IMR-90 (cell line): ENCODE measurements around the gene XPR1. TPM values are rescaled to one million over a fixed set of nuclear protein-coding genes. Genes with fewer than 3 reads are reported as not detected.
A peak's percentile ranks its signal among the peaks of the same experiment; 100 is the strongest.

Source experiments
- ATAC-seq: fragments of 200-7000 bp; cut with Tn5 transposase; 2 replicates; pipeline ENCODE4 v1.9.1; 2020; ENCODE audit warnings: low read depth, mild to moderate bottlenecking, moderate library complexity
- BruUV-seq: library from RNA; stranded (reverse); fragments of 400-500 nt; replicated peaks from 2 replicates; lab custom pipeline; 2021; lab: Mats Ljungman, UMichigan
- CTCF ChIA-PET: fragments of 300-600 bp; formaldehyde crosslinking; extraction: SDS; loops from one replicate; lab custom pipeline; 2021; ENCODE audit warnings: antibody characterized with exemption; lab: Yijun Ruan, JAX
- POLR2A ChIA-PET: fragments of 300-600 bp; sonication (Branson Sonifier 250); formaldehyde crosslinking; loops from one replicate; lab custom pipeline; 2022; ENCODE audit warnings: antibody characterized with exemption; ENCODE audit not compliant: unreplicated experiment; lab: Charles Lee
- DNase-seq: peaks from one replicate; pipeline ENCODE4 v3.0.0; 2013
- H2AFZ ChIP-seq: replicated peaks from 2 replicates; pipeline ENCODE3; 2013; ENCODE audit warnings: low read length, mild to moderate bottlenecking; ENCODE audit not compliant: poor library complexity
- H2AK5ac ChIP-seq: 2 replicates; pipeline ENCODE4 v1.6.1; 2013; ENCODE audit warnings: low read depth, low read length, inconsistent platforms
- H2AK9ac ChIP-seq: replicated peaks from 2 replicates; pipeline ENCODE3; 2013; ENCODE audit warnings: mild to moderate bottlenecking, low read depth, low read length, moderate library complexity; ENCODE audit not compliant: poor library complexity
- H2BK120ac ChIP-seq: 2 replicates; pipeline ENCODE4 v1.6.1; 2013; ENCODE audit warnings: low read depth, low read length, inconsistent platforms
- H2BK15ac ChIP-seq: 3 replicates; pipeline ENCODE4 v1.6.1; 2013; ENCODE audit warnings: low read depth, low read length, inconsistent platforms
- H2BK20ac ChIP-seq: 2 replicates; pipeline ENCODE4 v1.6.1; 2013; ENCODE audit warnings: low read depth, mild to moderate bottlenecking, inconsistent platforms, low read length, moderate library complexity
- H2BK5ac ChIP-seq: 2 replicates; pipeline ENCODE4 v1.6.1; 2013; ENCODE audit warnings: mild to moderate bottlenecking, low read depth, low read length, inconsistent platforms; ENCODE audit not compliant: poor library complexity, severe bottlenecking
- H3K14ac ChIP-seq: replicated peaks from 2 replicates; pipeline ENCODE4 v1.6.1; 2013; ENCODE audit warnings: low read depth, low read length, inconsistent platforms
- H3K18ac ChIP-seq: 2 replicates; pipeline ENCODE4 v1.6.1; 2013; ENCODE audit warnings: low read depth, low read length, control low read depth
- H3K23ac ChIP-seq: 2 replicates; pipeline ENCODE4 v1.6.1; 2013; ENCODE audit warnings: low read depth, low read length, inconsistent platforms
- H3K27ac ChIP-seq: 2 replicates; pipeline ENCODE4 v1.5.1; 2013; ENCODE audit warnings: mild to moderate bottlenecking, control low read depth, low read length; ENCODE audit not compliant: insufficient read depth
- H3K27me3 ChIP-seq: 2 replicates; pipeline ENCODE4 v1.6.1; 2013; ENCODE audit warnings: low read length; ENCODE audit not compliant: control insufficient read depth, insufficient read depth
- H3K36me3 ChIP-seq: 2 replicates; pipeline ENCODE4 v1.6.1; 2013; ENCODE audit warnings: low read length, mixed read lengths; ENCODE audit not compliant: control insufficient read depth, insufficient read depth
- H3K4ac ChIP-seq: 2 replicates; pipeline ENCODE4 v1.6.1; 2013; ENCODE audit warnings: low read depth, low read length, inconsistent platforms
- H3K4me1 ChIP-seq: 2 replicates; pipeline ENCODE4 v1.6.1; 2013; ENCODE audit warnings: low read length, mixed read lengths; ENCODE audit not compliant: control insufficient read depth, insufficient read depth
- H3K4me2 ChIP-seq: 2 replicates; pipeline ENCODE4 v1.6.1; 2013; ENCODE audit warnings: low read depth, mild to moderate bottlenecking, control low read depth, low read length, moderate library complexity
- H3K4me3 ChIP-seq: 2 replicates; pipeline ENCODE4 v1.5.1; 2013; ENCODE audit warnings: low read depth, mild to moderate bottlenecking, control low read depth, low read length, moderate library complexity; ENCODE audit not compliant: insufficient read depth
- H3K56ac ChIP-seq: 2 replicates; pipeline ENCODE4 v1.6.1; 2013; ENCODE audit warnings: low read length, inconsistent platforms; ENCODE audit not compliant: insufficient read depth; ENCODE audit errors: extremely low read depth
- H3K79me1 ChIP-seq, 2 experiments: 2 replicates each; pipeline ENCODE4 v1.6.1; 2013; ENCODE audit warnings: low read length in 2 of 2, inconsistent platforms in 1 of 2, low read depth in 1 of 2
- H3K9ac ChIP-seq: 2 replicates; pipeline ENCODE4 v1.6.1; 2013; ENCODE audit warnings: low read depth, low read length, control low read depth
- H3K9me1 ChIP-seq: 2 replicates; pipeline ENCODE4 v1.6.1; 2013; ENCODE audit warnings: low read length, inconsistent platforms; ENCODE audit not compliant: insufficient read depth
- H3K9me3 ChIP-seq: 2 replicates; pipeline ENCODE4 v1.6.1; 2013; ENCODE audit warnings: low read length; ENCODE audit not compliant: control insufficient read depth, insufficient read depth
- H4K20me1 ChIP-seq: 2 replicates; pipeline ENCODE4 v1.6.1; 2013; ENCODE audit warnings: low read length, inconsistent platforms; ENCODE audit not compliant: insufficient read depth
- H4K5ac ChIP-seq: 2 replicates; pipeline ENCODE4 v1.6.1; 2013; ENCODE audit warnings: mild to moderate bottlenecking, low read depth, low read length, control low read depth
- H4K8ac ChIP-seq, 2 experiments: 2 replicates each; pipeline ENCODE4 v1.6.1; 2013; ENCODE audit warnings: low read depth in 2 of 2, low read length in 2 of 2, control low read depth in 1 of 2, inconsistent platforms in 1 of 2
- H4K91ac ChIP-seq: 2 replicates; pipeline ENCODE4 v1.6.1; 2013; ENCODE audit warnings: low read depth, low read length, inconsistent platforms; ENCODE audit not compliant: insufficient read depth
- BHLHE40 ChIP-seq: fragments of 150-350 bp; IDR thresholded peaks from 2 replicates; pipeline ENCODE4 v1.6.1; 2016; ENCODE audit warnings: mild to moderate bottlenecking, low read depth, low read length
- CEBPB ChIP-seq: IDR thresholded peaks from 2 replicates; pipeline ENCODE4 v1.6.1; 2012; ENCODE audit warnings: low read depth, low read length, improper control_type of control experiment
- CHD1 ChIP-seq: IDR thresholded peaks from 2 replicates; pipeline ENCODE4 v1.6.1; 2012; ENCODE audit warnings: low read depth, low read length, improper control_type of control experiment
- FOS ChIP-seq: fragments of 150-350 bp; IDR thresholded peaks from 2 replicates; pipeline ENCODE4 v1.6.1; 2016; ENCODE audit warnings: low read depth, low read length
- MAFK ChIP-seq: IDR thresholded peaks from 2 replicates; pipeline ENCODE4 v1.6.1; 2012; ENCODE audit warnings: low read depth, low read length, improper control_type of control experiment
- MAZ ChIP-seq: IDR thresholded peaks from 2 replicates; pipeline ENCODE4 v1.6.1; 2012; ENCODE audit warnings: low read depth, mild to moderate bottlenecking, low read length, improper control_type of control experiment, moderate library complexity, borderline replicate concordance
- MXI1 ChIP-seq: IDR thresholded peaks from 2 replicates; pipeline ENCODE4 v1.6.1; 2012; ENCODE audit warnings: low read depth, mild to moderate bottlenecking, low read length, moderate library complexity, borderline replicate concordance
- NFE2L2 ChIP-seq: fragments of 150-350 bp; IDR thresholded peaks from 2 replicates; pipeline ENCODE4 v1.6.1; 2016; ENCODE audit warnings: low read depth, mild to moderate bottlenecking, low read length
- POLR2A ChIP-seq: IDR thresholded peaks from 2 replicates; pipeline ENCODE4 v1.6.1; 2012; ENCODE audit warnings: mild to moderate bottlenecking, low read depth, low read length
- RAD21 ChIP-seq: IDR thresholded peaks from 2 replicates; pipeline ENCODE4 v1.6.1; 2012; ENCODE audit warnings: low read length, improper control_type of control experiment
- RCOR1 ChIP-seq: IDR thresholded peaks from 2 replicates; pipeline ENCODE4 v1.6.1; 2012; ENCODE audit warnings: mild to moderate bottlenecking, low read length, improper control_type of control experiment; ENCODE audit not compliant: insufficient replicate concordance
- RFX5 ChIP-seq: IDR thresholded peaks from 2 replicates; pipeline ENCODE4 v1.8.0; 2012; ENCODE audit warnings: low read depth, mild to moderate bottlenecking, low read length, moderate library complexity
- WGBS, 2 experiments: methylation state at CpG; one replicate each; pipeline versions ENCODE4 v1.1.5 to v1.1.7; 2013; ENCODE audit warnings: missing lambda C conversion rate in 2 of 2; ENCODE audit not compliant: insufficient read length in 1 of 2; ENCODE audit errors: extremely low coverage in 2 of 2; 5-methylcytosine and 5-hydroxymethylcytosine counted together
- dilution Hi-C: fragments of 300-500 bp; cut with HindIII; formaldehyde crosslinking; loops from one replicate; pipeline ENCODE4 v1.14.3; 2018; ENCODE audit warnings: low sequenced_read_pairs; ENCODE audit not compliant: unreplicated experiment
- in situ Hi-C: fragments of 300-500 bp; cut with MboI; formaldehyde crosslinking; loops from 3 replicates; pipeline ENCODE4 v1.14.3; 2019; ENCODE audit warnings: low sequenced_read_pairs, inconsistent platforms, mixed read lengths
- intact Hi-C: fragments of 100-400 bp; cut with micrococcal nuclease; formaldehyde crosslinking; loops from 2 replicates; pipeline ENCODE4 v1.10.0; 2022
- polyA plus RNA-seq, 3 experiments: library from polyadenylated mRNA; depleted of rRNA; stranded (reverse); fragments of >200 nt; gene quantifications; 2 replicates each; pipeline ENCODE4 v1.2.3, GENCODE V29; 2012; ENCODE audit warnings: low replicate concordance in 1 of 3
- total RNA-seq: library from RNA; depleted of rRNA; stranded (reverse); fragments of >200 nt; gene quantifications from 2 replicates; pipeline ENCODE4 v1.2.3, GENCODE V29; 2012
- TF ChIP-seq, protein P1 (sequence below): conservative IDR thresholded peaks from 2 replicates; pipeline ENCODE4 v1.5.1; 2012; ENCODE audit warnings: mild to moderate bottlenecking, low read depth, low read length, improper control_type of control experiment
- TF ChIP-seq, protein P2 (sequence below): fragments of 150-350 bp; IDR thresholded peaks from 2 replicates; pipeline ENCODE4 v1.6.1; 2016; ENCODE audit warnings: low read depth, mild to moderate bottlenecking, low read length, moderate library complexity, borderline replicate concordance
- TF ChIP-seq, protein P3 (sequence below): fragments of 150-350 bp; IDR thresholded peaks from 2 replicates; pipeline ENCODE4 v1.6.1; 2017; ENCODE audit warnings: mild to moderate bottlenecking, antibody characterized with exemption, low read length, low read depth

The XPR1 gene
- total and polyA plus RNA-seq, 2 of the 4 experiments (the other 2 are of a cell fraction): 11.8 to 25.1 TPM

DNA sequence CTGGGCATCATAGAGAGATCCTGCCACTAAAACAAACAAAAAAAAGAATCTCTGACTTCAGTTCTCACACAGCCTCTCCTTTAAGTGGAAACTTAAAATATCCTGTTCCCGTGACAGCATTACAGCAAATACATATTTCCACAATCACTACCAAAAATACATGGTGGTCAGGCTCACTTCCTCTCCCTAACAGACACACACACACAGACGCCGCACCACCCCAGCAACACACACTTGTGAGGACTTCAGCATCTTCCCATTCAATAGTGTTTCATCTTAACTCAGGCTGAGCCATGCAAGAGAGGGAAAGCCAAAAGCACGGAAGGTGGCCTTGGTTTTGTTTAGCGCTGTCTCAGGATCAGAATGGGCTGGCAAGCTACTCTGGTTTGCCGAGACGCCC, 302.7 kb downstream of the XPR1 start:
- DNase-seq: no peak
- BruUV-seq: no TSS peak
- no peak overlapping the region for H2BK15ac ChIP-seq
- no peak overlapping the region for H2BK5ac ChIP-seq
- H4K8ac ChIP-seq: no peak overlapping the region
- no peak overlapping the region for H3K56ac ChIP-seq
- H3K36me3 ChIP-seq: peaks cover 28% of the 10 kb centered on the region; the same call in 1 of the 2 replicates
- H3K14ac ChIP-seq: no peak overlapping the region
- TF ChIP-seq RFX5 (no peak), CHD1 (no peak), RCOR1 (no peak), POLR2A (no peak), NFE2L2 (no peak), MAZ (no peak), CEBPB (no peak), BHLHE40 (no peak), MXI1 (no peak), MAFK (no peak), FOS (no peak), RAD21 (no peak)
- TF ChIP-seq, protein P1, sequence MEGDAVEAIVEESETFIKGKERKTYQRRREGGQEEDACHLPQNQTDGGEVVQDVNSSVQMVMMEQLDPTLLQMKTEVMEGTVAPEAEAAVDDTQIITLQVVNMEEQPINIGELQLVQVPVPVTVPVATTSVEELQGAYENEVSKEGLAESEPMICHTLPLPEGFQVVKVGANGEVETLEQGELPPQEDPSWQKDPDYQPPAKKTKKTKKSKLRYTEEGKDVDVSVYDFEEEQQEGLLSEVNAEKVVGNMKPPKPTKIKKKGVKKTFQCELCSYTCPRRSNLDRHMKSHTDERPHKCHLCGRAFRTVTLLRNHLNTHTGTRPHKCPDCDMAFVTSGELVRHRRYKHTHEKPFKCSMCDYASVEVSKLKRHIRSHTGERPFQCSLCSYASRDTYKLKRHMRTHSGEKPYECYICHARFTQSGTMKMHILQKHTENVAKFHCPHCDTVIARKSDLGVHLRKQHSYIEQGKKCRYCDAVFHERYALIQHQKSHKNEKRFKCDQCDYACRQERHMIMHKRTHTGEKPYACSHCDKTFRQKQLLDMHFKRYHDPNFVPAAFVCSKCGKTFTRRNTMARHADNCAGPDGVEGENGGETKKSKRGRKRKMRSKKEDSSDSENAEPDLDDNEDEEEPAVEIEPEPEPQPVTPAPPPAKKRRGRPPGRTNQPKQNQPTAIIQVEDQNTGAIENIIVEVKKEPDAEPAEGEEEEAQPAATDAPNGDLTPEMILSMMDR: no peak
- TF ChIP-seq, protein P2, sequence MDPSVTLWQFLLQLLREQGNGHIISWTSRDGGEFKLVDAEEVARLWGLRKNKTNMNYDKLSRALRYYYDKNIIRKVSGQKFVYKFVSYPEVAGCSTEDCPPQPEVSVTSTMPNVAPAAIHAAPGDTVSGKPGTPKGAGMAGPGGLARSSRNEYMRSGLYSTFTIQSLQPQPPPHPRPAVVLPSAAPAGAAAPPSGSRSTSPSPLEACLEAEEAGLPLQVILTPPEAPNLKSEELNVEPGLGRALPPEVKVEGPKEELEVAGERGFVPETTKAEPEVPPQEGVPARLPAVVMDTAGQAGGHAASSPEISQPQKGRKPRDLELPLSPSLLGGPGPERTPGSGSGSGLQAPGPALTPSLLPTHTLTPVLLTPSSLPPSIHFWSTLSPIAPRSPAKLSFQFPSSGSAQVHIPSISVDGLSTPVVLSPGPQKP: no peak
- TF ChIP-seq, protein P3, sequence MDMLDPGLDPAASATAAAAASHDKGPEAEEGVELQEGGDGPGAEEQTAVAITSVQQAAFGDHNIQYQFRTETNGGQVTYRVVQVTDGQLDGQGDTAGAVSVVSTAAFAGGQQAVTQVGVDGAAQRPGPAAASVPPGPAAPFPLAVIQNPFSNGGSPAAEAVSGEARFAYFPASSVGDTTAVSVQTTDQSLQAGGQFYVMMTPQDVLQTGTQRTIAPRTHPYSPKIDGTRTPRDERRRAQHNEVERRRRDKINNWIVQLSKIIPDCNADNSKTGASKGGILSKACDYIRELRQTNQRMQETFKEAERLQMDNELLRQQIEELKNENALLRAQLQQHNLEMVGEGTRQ: no peak
- H3K18ac ChIP-seq: no peak overlapping the region
- no peak overlapping the region for H4K5ac ChIP-seq
- peaks cover 7% of the 10 kb centered on the region; the same call in 1 of the 2 replicates for H3K9me1 ChIP-seq
- no peaks in the 10 kb centered on the region for H4K20me1 ChIP-seq
- no peaks in the 10 kb centered on the region for H3K4me1 ChIP-seq
- no peak overlapping the region for H2AK5ac ChIP-seq
- ChIA-PET CTCF (no interaction called here), POLR2A (no interaction called here)
- H3K27me3 ChIP-seq: no peaks in the 10 kb centered on the region
- H3K79me1 ChIP-seq: no peaks in the 10 kb centered on the region
- H2BK20ac ChIP-seq: no peak overlapping the region
- H2AFZ ChIP-seq: peak overlapping the region; percentile 43
- intact Hi-C loops (no loop called here), dilution Hi-C loops (no loop called here), in situ Hi-C loops (no loop called here)
- 94% methylated on average over 3 of the region's 7 CpGs; no CpG with 5 or more reads in 1 of the 2 experiments for WGBS, 2 experiments
- H2AK9ac ChIP-seq: no peak overlapping the region
- H3K4me3 ChIP-seq: no peak overlapping the region
- H3K27ac ChIP-seq: no peak overlapping the region
- no peak overlapping the region for H3K9ac ChIP-seq
- no peak overlapping the region for H4K91ac ChIP-seq
- no peaks in the 10 kb centered on the region for H3K9me3 ChIP-seq
- H3K4me2 ChIP-seq: no peak overlapping the region
- H3K4ac ChIP-seq: no peak overlapping the region
- no peak for ATAC-seq
- no peak overlapping the region for H3K23ac ChIP-seq
- H2BK120ac ChIP-seq: no peak overlapping the region
